Endothelial cell (in vitro differentiated cells): ENCODE data around the gene IGIP. TPM values are rescaled to one million over a fixed set of nuclear protein-coding genes. Genes with fewer than 3 reads are reported as not detected.

Source experiments
- DNase-seq: peaks from one replicate; pipeline ENCODE4 v3.0.0; 2021; ENCODE audit warnings: low spot score
- H3K27ac Mint-ChIP-seq: one replicate; pipeline ENCODE4 v1.8.0; 2021; ENCODE audit warnings: mixed read lengths, inconsistent platforms; ENCODE audit not compliant: unreplicated experiment
- H3K27me3 Mint-ChIP-seq: one replicate; pipeline ENCODE4 v1.8.0; 2021; ENCODE audit warnings: mild to moderate bottlenecking, moderate library complexity, mixed read lengths, inconsistent platforms; ENCODE audit not compliant: unreplicated experiment
- H3K36me3 Mint-ChIP-seq: one replicate; pipeline ENCODE4 v1.8.0; 2021; ENCODE audit warnings: mild to moderate bottlenecking, low read depth, mixed read lengths, inconsistent platforms; ENCODE audit not compliant: unreplicated experiment
- H3K4me1 Mint-ChIP-seq: one replicate; pipeline ENCODE4 v1.8.0; 2021; ENCODE audit warnings: mild to moderate bottlenecking, mixed read lengths, inconsistent platforms; ENCODE audit not compliant: unreplicated experiment
- H3K4me3 Mint-ChIP-seq: one replicate; pipeline ENCODE4 v1.8.0; 2021; ENCODE audit warnings: mild to moderate bottlenecking, mixed read lengths, inconsistent platforms; ENCODE audit not compliant: unreplicated experiment
- H3K9me3 Mint-ChIP-seq: one replicate; pipeline ENCODE4 v1.8.0; 2021; ENCODE audit warnings: mixed read lengths, inconsistent platforms; ENCODE audit not compliant: unreplicated experiment
- CTCF ChIP-seq: fragments of 200-600 bp; sonication (generic); IDR thresholded peaks from one replicate; pipeline ENCODE4 v1.5.0; 2021; ENCODE audit warnings: antibody characterized with exemption; ENCODE audit not compliant: unreplicated experiment
- long read RNA-seq: library from polyadenylated mRNA; unstranded; transcript quantifications from one replicate; pipeline ENCODE4 v2.0.0, GENCODE V29; 2020; ENCODE audit not compliant: unreplicated experiment
- total RNA-seq: library from RNA; stranded (reverse); fragmentation: NEBNext Ultra II Directional; extraction: Animal tissue kit (Norgen Biotek cat#: 25700); gene quantifications from one replicate; pipeline ENCODE4 v1.2.1, GENCODE V29; 2021; ENCODE audit not compliant: unreplicated experiment

Gene IGIP
- total RNA-seq, result 1.3 TPM
- long read RNA-seq, result 0 reads

DNA sequence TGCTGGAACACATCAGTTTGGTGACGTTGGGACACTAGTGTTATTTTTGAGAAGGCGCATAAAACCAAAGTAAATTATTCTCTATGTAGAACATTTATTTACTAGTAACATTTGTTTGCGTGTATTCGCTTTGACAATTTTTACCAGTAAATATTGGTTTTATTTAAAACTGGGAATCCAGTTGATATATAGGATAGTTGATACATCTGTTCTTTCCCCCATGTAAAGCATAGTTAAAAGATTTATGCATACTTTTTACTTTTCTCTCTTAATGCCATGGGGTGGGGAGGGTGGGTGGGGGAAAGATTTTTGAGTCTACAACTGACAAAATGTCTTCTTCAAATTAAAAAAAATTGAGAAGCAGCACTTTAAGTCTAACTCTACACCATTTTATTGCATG is at the start of gene IGIP:
Gene IGIP, plus strand, starts transcription at position 301 of the 400 bp plus-strand sequence. CDS start 2,540 bp downstream, outside the sequence.
- Mint-ChIP-seq H3K27me3 (no peaks in the 10 kb centered on the region), H3K36me3 (no peaks in the 10 kb centered on the region), H3K27ac (no peak within 1 kb of the TSS), H3K4me3 (no peak within 1 kb of the TSS), H3K4me1 (no peaks in the 10 kb centered on the region), H3K9me3 (no peaks in the 10 kb centered on the region)
- TF ChIP-seq CTCF, result no peak
- no peak for DNase-seq

- Mint-ChIP-seq H3K4me1 (no peaks in the 10 kb centered on the region), H3K36me3 (no peaks in the 10 kb centered on the region), H3K27me3 (no peaks in the 10 kb centered on the region), H3K9me3 (no peaks in the 10 kb centered on the region), H3K27ac (no peak overlapping the region), H3K4me3 (no peak overlapping the region)
- DNase-seq, result no peak
- no peak for TF ChIP-seq CTCF
Measured at GRCh38 chr5:140076142-140076541, 49.6 kb upstream of the IGIP start.

DNA sequence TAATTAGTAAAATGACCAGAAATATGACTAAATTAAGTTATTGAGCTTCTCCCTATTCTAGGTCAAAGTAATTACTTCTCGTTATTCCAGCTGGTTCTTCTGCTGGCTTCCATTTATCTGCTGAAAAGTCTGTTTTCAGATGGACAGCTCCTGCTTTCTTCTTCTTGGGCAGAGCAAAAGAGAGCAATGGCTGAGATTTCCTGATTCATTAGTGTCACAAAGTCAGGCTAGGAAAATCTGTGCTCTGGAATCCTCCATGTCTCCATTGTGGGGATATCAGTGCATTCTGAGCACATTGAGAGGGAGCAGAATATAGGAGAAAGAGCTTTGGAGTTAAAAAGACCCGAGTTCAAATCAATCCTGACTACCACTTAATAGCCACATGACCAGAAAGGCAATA is 48.9 kb upstream of the IGIP start:
- no peak for TF ChIP-seq CTCF
- Mint-ChIP-seq H3K9me3 (no peaks in the 10 kb centered on the region), H3K4me3 (no peak overlapping the region), H3K36me3 (no peaks in the 10 kb centered on the region), H3K27ac (no peak overlapping the region), H3K4me1 (no peaks in the 10 kb centered on the region), H3K27me3 (no peaks in the 10 kb centered on the region)
- no peak for DNase-seq

DNA sequence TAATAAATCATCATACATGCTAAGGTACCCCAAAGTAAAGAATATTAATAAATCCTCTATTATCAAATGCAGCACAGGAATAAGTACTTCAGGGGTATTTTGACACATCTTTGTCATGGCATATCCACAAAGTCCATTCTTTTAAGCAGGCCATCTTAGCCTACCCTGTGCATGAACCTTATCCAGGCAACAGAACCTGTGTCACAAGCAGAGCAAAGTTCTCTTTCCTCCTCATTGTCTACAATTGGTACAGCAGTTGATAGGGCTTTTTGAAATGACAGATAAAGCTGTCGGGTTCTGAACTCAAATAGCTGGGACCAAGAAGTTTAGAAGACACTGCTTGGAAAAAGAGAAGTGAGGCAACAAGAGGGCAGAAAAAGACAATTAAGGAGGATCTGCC is 42.6 kb upstream of the IGIP start:
- TF ChIP-seq CTCF, result no peak
- no peaks in the 10 kb centered on the region for H3K9me3 Mint-ChIP-seq
- peaks cover 2% of the 10 kb centered on the region for H3K27me3 Mint-ChIP-seq
- H3K36me3 Mint-ChIP-seq, result no peaks in the 10 kb centered on the region
- DNase-seq, result no peak
- no peak overlapping the region for H3K4me3 Mint-ChIP-seq
- no peak overlapping the region for H3K27ac Mint-ChIP-seq
- no peaks in the 10 kb centered on the region for H3K4me1 Mint-ChIP-seq

DNA sequence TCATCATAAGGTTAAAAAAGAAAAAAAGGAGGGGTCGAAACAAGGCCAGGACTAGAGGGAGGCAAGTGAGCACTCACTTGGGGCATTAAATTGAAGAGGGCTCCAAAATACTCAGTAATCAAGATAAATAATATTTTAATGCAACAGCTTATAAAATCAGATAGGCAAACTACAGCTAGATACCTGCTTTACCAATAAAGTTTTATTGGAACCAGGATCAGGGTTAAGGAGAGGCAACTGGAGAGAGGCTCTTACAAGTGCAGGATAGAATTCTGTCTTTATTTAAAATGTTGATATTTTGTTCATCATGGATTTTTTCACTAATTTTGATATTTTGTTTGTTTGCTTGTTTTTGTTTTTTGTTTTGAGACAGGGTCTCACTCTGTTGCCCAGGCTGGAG is 42.1 kb upstream of the IGIP start:
- Mint-ChIP-seq H3K4me1 (no peaks in the 10 kb centered on the region), H3K36me3 (no peaks in the 10 kb centered on the region), H3K9me3 (no peaks in the 10 kb centered on the region), H3K27ac (no peak overlapping the region), H3K27me3 (peaks cover 2% of the 10 kb centered on the region), H3K4me3 (no peak overlapping the region)
- no peak for DNase-seq
- no peak for TF ChIP-seq CTCF
